H9 (cell line): ENCODE measurements around the gene CXCL3. TPM values are rescaled to one million over a fixed set of nuclear protein-coding genes. Genes with fewer than 3 reads are reported as not detected.

Experiments used
- DNase-seq: peaks from one replicate; pipeline ENCODE4 v3.0.0-alpha.2; 2017
- H2AFZ ChIP-seq: one replicate; pipeline ENCODE4 v1.6.1; 2013; ENCODE audit warnings: mild to moderate bottlenecking, low read length, control low read depth, moderate library complexity
- H2AK5ac ChIP-seq: 2 replicates; pipeline ENCODE4 v1.6.1; 2013; ENCODE audit warnings: low read length, control low read depth, mixed read lengths; ENCODE audit not compliant: insufficient read length
- H2BK120ac ChIP-seq: one replicate; pipeline ENCODE4 v1.6.1; 2013; ENCODE audit warnings: low read depth, mild to moderate bottlenecking, low read length, control low read depth, inconsistent platforms; ENCODE audit not compliant: poor library complexity, severe bottlenecking
- H2BK12ac ChIP-seq: 2 replicates; pipeline ENCODE4 v1.6.1; 2013; ENCODE audit warnings: low read length, control low read depth, mixed read lengths, low read depth; ENCODE audit not compliant: insufficient read length
- H2BK15ac ChIP-seq: 2 replicates; pipeline ENCODE4 v1.6.1; 2013; ENCODE audit warnings: low read depth, low read length, control low read depth
- H2BK20ac ChIP-seq: one replicate; pipeline ENCODE4 v1.6.1; 2013; ENCODE audit warnings: low read depth, mild to moderate bottlenecking, low read length, control low read depth, inconsistent platforms; ENCODE audit not compliant: poor library complexity, severe bottlenecking
- H2BK5ac ChIP-seq: 2 replicates; pipeline ENCODE4 v1.6.1; 2013; ENCODE audit warnings: low read length, control low read depth, mixed read lengths; ENCODE audit not compliant: insufficient read length
- H3K14ac ChIP-seq: 2 replicates; pipeline ENCODE4 v1.6.1; 2013; ENCODE audit warnings: low read length, control low read depth; ENCODE audit not compliant: insufficient read depth
- H3K18ac ChIP-seq: 2 replicates; pipeline ENCODE4 v1.6.1; 2013; ENCODE audit warnings: low read depth, mild to moderate bottlenecking, mixed read lengths, low read length, control low read depth; ENCODE audit not compliant: insufficient read length
- H3K23ac ChIP-seq: 2 replicates; pipeline ENCODE4 v1.6.1; 2013; ENCODE audit warnings: low read length, control low read depth, mixed read lengths, low read depth; ENCODE audit not compliant: insufficient read length
- H3K23me2 ChIP-seq: 2 replicates; pipeline ENCODE4 v1.6.1; 2013; ENCODE audit warnings: low read depth, mild to moderate bottlenecking, mixed read lengths, low read length, control low read depth; ENCODE audit not compliant: insufficient read length, poor library complexity, severe bottlenecking
- H3K27ac ChIP-seq: 2 replicates; pipeline ENCODE4 v1.5.1; 2013; ENCODE audit warnings: low read length, control low read depth, mixed read lengths, low read depth; ENCODE audit not compliant: insufficient read length
- H3K27me3 ChIP-seq: 2 replicates; pipeline ENCODE4 v1.6.1; 2013; ENCODE audit warnings: low read length, control low read depth, inconsistent platforms; ENCODE audit not compliant: insufficient read depth
- H3K4ac ChIP-seq: 2 replicates; pipeline ENCODE4 v1.6.1; 2013; ENCODE audit warnings: low read depth, mild to moderate bottlenecking, control low read depth, inconsistent platforms, low read length, moderate library complexity
- H3K4me1 ChIP-seq: 2 replicates; pipeline ENCODE4 v1.6.1; 2013; ENCODE audit warnings: low read length, control low read depth, inconsistent platforms; ENCODE audit not compliant: insufficient read depth
- H3K4me2 ChIP-seq: 2 replicates; pipeline ENCODE4 v1.6.1; 2013; ENCODE audit warnings: low read length, control low read depth, mixed read lengths; ENCODE audit not compliant: insufficient read length, insufficient read depth
- H3K56ac ChIP-seq: 2 replicates; pipeline ENCODE4 v1.6.1; 2013; ENCODE audit warnings: low read depth, mild to moderate bottlenecking, mixed read lengths, low read length, control low read depth; ENCODE audit not compliant: insufficient read length
- H3K79me1 ChIP-seq: 2 replicates; pipeline ENCODE4 v1.6.1; 2013; ENCODE audit warnings: low read depth, mild to moderate bottlenecking, moderate library complexity, low read length, control low read depth, inconsistent platforms; ENCODE audit not compliant: insufficient read depth, poor library complexity, severe bottlenecking
- H3K79me2 ChIP-seq: 2 replicates; pipeline ENCODE4 v1.6.1; 2013; ENCODE audit warnings: low read length, control low read depth, inconsistent platforms; ENCODE audit not compliant: insufficient read depth
- H3K9ac ChIP-seq: 2 replicates; pipeline ENCODE4 v1.6.1; 2013; ENCODE audit warnings: low read length, control low read depth, mixed read lengths; ENCODE audit not compliant: insufficient read length; ENCODE audit errors: extremely low read depth
- H3K9me3 ChIP-seq: one replicate; pipeline ENCODE4 v1.6.1; 2013; ENCODE audit warnings: low read depth, low read length, inconsistent platforms; ENCODE audit not compliant: control insufficient read depth
- H3T11ph ChIP-seq: one replicate; pipeline ENCODE4 v1.6.1; 2013; ENCODE audit warnings: mild to moderate bottlenecking, low read length, control low read depth, inconsistent platforms
- H4K20me1 ChIP-seq: one replicate; pipeline ENCODE4 v1.6.1; 2013; ENCODE audit not compliant: control insufficient read depth, insufficient read length, insufficient read depth
- H4K5ac ChIP-seq: 2 replicates; pipeline ENCODE4 v1.6.1; 2013; ENCODE audit warnings: low read depth, mild to moderate bottlenecking, mixed read lengths, low read length, control low read depth; ENCODE audit not compliant: insufficient read length
- H4K8ac ChIP-seq: replicated peaks from 2 replicates; pipeline ENCODE4 v1.6.1; 2013; ENCODE audit warnings: low read length, control low read depth, mixed read lengths, low read depth; ENCODE audit not compliant: insufficient read length
- H4K91ac ChIP-seq: 2 replicates; pipeline ENCODE4 v1.6.1; 2013; ENCODE audit warnings: low read depth, mild to moderate bottlenecking, moderate library complexity, mixed read lengths, low read length, control low read depth; ENCODE audit not compliant: insufficient read length
- H3K27ac Mint-ChIP-seq, 3 experiments: 2 replicates in 2 of 3; 3 replicates in 1 of 3; pipeline ENCODE4 v1.8.0; 2020 to 2021; ENCODE audit warnings: mixed read lengths in 3 of 3, mild to moderate bottlenecking in 1 of 3, moderate library complexity in 1 of 3
- H3K27me3 Mint-ChIP-seq: 2 replicates; pipeline ENCODE4 v1.8.0; 2021; ENCODE audit warnings: low read depth, mild to moderate bottlenecking, moderate library complexity, mixed read lengths
- H3K36me3 Mint-ChIP-seq, 3 experiments: 2 replicates in 2 of 3; 3 replicates in 1 of 3; pipeline ENCODE4 v1.8.0; 2020 to 2021; ENCODE audit warnings: low read depth in 3 of 3, mixed read lengths in 3 of 3; ENCODE audit not compliant: insufficient read depth in 1 of 3
- H3K4me1 Mint-ChIP-seq, 2 experiments: 2 replicates each; pipeline ENCODE4 v1.8.0; 2020; ENCODE audit warnings: mixed read lengths in 2 of 2
- H3K4me3 Mint-ChIP-seq, 2 experiments: 2 replicates in 1 of 2; 3 replicates in 1 of 2; pipeline ENCODE4 v1.8.0; 2020 to 2021; ENCODE audit warnings: mild to moderate bottlenecking in 2 of 2, mixed read lengths in 2 of 2, moderate library complexity in 1 of 2
- H3K9me3 Mint-ChIP-seq, 2 experiments: 2 replicates in 1 of 2; 3 replicates in 1 of 2; pipeline ENCODE4 v1.8.0; 2020; ENCODE audit warnings: mild to moderate bottlenecking in 2 of 2, mixed read lengths in 2 of 2, moderate library complexity in 1 of 2
- CTCF ChIP-seq: fragments of 200-600 bp; sonication (generic); conservative IDR thresholded peaks from 3 replicates; pipeline ENCODE4 v1.8.0; 2021; ENCODE audit warnings: antibody characterized with exemption, mild to moderate bottlenecking
- WGBS: extraction: QIAGEN DNeasy Blood & Tissue Kit; methylation state at CpG from one replicate; pipeline ENCODE4 v1.1.7; 2013; ENCODE audit warnings: missing lambda C conversion rate, low lambda C conversion rate, mixed read lengths; ENCODE audit not compliant: insufficient read length; ENCODE audit errors: extremely low coverage; 5-methylcytosine and 5-hydroxymethylcytosine counted together
- total RNA-seq: library from RNA; stranded (reverse); gene quantifications from 2 replicates; pipeline ENCODE4 v1.2.1, GENCODE V29; 2021

The CXCL3 gene
- total RNA-seq, 1 experiment from 2014 or later: 3.7 TPM

- Mint-ChIP-seq H3K4me3 (no peak overlapping the region), H3K27me3 (peaks cover 3% of the 10 kb centered on the region; the same call in 1 of the 2 replicates), H3K4me1 (peaks cover 16 to 20% of the 10 kb centered on the region in 2 experiments), H3K9me3 (no peaks in the 10 kb centered on the region; a peak in 1 of 5 replicates), H3K36me3 (no peaks in the 10 kb centered on the region), H3K27ac (no peak overlapping the region)
- Histone ChIP-seq H2BK120ac (no peak overlapping the region), H2BK5ac (no peak overlapping the region), H4K20me1 (no peaks in the 10 kb centered on the region), H3K9ac (no peak overlapping the region), H2AFZ (no peak overlapping the region), H3K18ac (no peak overlapping the region), H3K23me2 (no peaks in the 10 kb centered on the region), H4K5ac (no peak overlapping the region), H2AK5ac (no peak overlapping the region), H3K4me1 (no peaks in the 10 kb centered on the region), H3K23ac (no peak overlapping the region), H3K79me1 (no peaks in the 10 kb centered on the region), H3K56ac (no peak overlapping the region), H3K9me3 (no peaks in the 10 kb centered on the region), H4K91ac (no peak overlapping the region), H3K14ac (no peak overlapping the region), H3T11ph (no peak overlapping the region), H3K27me3 (no peaks in the 10 kb centered on the region), H3K27ac (no peak overlapping the region), H3K79me2 (no peaks in the 10 kb centered on the region), H2BK12ac (no peak overlapping the region), H3K4ac (no peak overlapping the region), H4K8ac (no peak overlapping the region), H3K4me2 (no peak overlapping the region), H2BK15ac (no peak overlapping the region), H2BK20ac (no peak overlapping the region)
- no peak for DNase-seq
- WGBS: no CpG with 5 or more reads among the region's 2 CpGs
- no peak for TF ChIP-seq CTCF
These were observed 16.6 kb upstream of the CXCL3 start for GRCh38 chr4:74055096-74055495.
